C4-2B (cell line): ENCODE measurements around the gene MMP15.

Experiments used
- ZFX ChIP-seq: fragments of 450-650 bp; IDR thresholded peaks from 2 replicates; pipeline ENCODE4 v1.6.1; 2017
- TF ChIP-seq, protein P1 (sequence below): fragments of 450-650 bp; conservative IDR thresholded peaks from 2 replicates; pipeline ENCODE4 v1.5.1; 2017; ENCODE audit warnings: mild to moderate bottlenecking

GRCh38 chr16:58096249-58096648 is 70.7 kb downstream of the MMP15 start:
- TF ChIP-seq, protein P1, sequence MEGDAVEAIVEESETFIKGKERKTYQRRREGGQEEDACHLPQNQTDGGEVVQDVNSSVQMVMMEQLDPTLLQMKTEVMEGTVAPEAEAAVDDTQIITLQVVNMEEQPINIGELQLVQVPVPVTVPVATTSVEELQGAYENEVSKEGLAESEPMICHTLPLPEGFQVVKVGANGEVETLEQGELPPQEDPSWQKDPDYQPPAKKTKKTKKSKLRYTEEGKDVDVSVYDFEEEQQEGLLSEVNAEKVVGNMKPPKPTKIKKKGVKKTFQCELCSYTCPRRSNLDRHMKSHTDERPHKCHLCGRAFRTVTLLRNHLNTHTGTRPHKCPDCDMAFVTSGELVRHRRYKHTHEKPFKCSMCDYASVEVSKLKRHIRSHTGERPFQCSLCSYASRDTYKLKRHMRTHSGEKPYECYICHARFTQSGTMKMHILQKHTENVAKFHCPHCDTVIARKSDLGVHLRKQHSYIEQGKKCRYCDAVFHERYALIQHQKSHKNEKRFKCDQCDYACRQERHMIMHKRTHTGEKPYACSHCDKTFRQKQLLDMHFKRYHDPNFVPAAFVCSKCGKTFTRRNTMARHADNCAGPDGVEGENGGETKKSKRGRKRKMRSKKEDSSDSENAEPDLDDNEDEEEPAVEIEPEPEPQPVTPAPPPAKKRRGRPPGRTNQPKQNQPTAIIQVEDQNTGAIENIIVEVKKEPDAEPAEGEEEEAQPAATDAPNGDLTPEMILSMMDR, result no peak
- TF ChIP-seq ZFX, result no peak
